Erythroblast (primary cell): ENCODE measurements around the gene ZBTB17.

Experiments used
- GATA1 ChIP-seq: IDR thresholded peaks from 2 replicates; pipeline ENCODE4 v1.6.1; 2011; ENCODE audit warnings: low read depth, mild to moderate bottlenecking, control low read depth, low read length, moderate library complexity
- POLR2A ChIP-seq: IDR thresholded peaks from 2 replicates; pipeline ENCODE4 v1.6.1; 2011; ENCODE audit warnings: mild to moderate bottlenecking, low read length

- TF ChIP-seq POLR2A (no peak), GATA1 (no peak)
Measured at GRCh38 chr1:15973772-15974171, 2.1 kb downstream of the ZBTB17 start.
